Measurements from ENCODE around the gene AGAP1.
"Not testable (repeated sequence)": the region's sequence is repeated elsewhere in the genome, so short reads cannot be mapped to it uniquely, and the experiment has no call there.

AGAP1 gene

DNA sequence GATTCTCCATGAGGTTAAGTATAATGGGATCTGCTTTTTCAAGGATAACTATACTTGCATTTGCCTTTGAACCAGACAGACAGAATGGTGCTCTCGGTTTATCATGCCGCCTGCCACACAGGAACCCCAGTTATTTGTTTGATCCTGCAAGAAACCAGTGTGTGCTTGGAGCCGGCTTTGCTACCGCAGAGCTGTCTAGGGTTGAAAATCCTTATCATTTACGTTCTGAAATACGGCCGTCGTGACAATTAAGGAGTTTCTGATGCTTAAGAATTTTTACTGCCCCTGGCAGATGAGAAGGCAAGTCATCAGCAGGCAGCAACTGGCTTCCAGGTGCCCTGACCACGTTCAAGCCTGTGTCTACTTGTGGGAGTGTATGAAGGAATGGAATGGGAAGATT, 562.3 kb downstream of the AGAP1 start:
- no peak for DNase-seq

DNA sequence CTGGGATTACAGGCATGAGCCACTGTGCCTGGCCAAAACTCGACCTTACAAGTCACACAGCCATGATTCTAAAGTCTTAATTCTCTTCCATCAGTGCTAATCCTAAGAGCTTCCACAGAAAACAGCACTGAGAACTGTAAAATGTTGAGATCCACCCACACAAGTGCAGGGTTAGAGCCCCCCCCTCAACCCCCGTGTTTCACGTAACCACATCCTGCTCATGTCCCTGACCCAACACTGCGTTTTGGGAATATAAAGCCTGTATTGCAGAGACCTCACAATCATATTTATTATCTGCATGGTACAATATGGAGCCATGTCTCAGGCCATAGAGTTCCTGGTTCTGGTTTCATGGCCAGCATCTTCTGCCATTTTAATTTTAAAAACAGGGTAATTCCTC, 563.5 kb downstream of the AGAP1 start:
- DNase-seq = no peak

- DNase-seq = no peak
These were observed 567.7 kb downstream of the AGAP1 start for GRCh38 chr2:236061497-236061896.

DNA sequence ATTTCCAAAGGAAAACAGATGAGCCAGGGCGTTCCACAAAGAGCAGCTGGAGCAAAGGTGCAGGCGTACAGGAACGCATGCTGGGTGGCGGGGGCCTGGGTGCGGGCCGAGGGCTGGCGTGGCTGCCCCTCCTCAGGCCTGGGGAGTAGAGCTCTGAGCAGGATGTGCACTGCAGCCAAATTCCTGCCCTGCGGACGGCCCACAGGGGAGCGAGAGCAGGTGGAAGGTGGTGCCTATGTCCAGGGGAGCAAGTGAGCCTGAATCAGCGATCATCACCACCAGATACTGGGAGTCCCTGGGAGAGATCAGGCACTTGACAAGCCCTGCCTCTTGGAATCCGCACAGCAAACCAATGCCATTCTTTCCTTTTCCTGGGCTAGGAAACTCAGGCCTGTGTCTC, 568.1 kb downstream of the AGAP1 start:
- DNase-seq = no peak

GRCh38 chr2:236062806-236063205, 569.0 kb downstream of the AGAP1 start:
- DNase-seq = not testable (repeated sequence)

DNA sequence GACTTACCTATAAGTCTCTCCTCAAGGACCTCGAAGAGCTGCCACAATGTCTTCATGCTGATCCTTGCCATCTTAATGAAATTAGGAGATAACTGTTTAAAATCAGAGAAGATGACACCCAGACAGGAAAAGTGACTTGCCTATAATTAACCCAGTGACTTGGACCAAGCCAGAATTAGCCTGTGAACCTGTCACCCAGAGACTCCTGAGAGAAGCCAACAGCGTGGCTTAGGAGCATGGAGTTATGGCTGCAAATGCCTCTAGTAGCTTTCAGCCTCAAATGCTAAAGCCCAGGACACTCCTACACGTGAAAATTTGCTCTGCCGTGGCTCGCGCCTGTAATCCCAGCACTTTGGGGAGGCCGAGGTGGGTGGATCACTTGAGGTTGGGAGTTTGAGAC, 570.2 kb downstream of the AGAP1 start:
- no peak for DNase-seq

GRCh38 chr2:236065314-236066160, 571.7 kb downstream of the AGAP1 start:
- no peak for DNase-seq

- DNase-seq = no peak
These were observed 576.4 kb downstream of the AGAP1 start for GRCh38 chr2:236070236-236070635.

DNA sequence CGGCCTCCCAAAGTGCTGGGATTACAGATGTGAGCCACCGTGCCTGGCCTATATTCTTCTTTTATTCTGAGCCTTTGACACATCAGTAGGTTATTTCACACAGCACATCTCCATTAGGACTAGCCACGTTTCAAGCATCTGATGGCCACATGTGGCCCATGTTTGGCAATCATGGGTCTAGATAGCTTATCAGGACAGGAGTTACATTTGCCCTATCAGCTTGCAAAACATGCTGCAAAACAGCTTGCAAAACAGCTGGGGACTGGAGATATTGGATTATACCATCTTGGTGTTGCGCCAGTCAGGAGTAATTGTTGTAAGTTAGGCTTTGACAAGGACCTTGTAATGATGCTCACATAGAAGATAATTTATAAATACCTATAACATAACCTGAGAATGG, 579.4 kb downstream of the AGAP1 start:
- no peak for DNase-seq

GRCh38 chr2:236073867-236074655, 580.2 kb downstream of the AGAP1 start:
- no peak for DNase-seq

DNA sequence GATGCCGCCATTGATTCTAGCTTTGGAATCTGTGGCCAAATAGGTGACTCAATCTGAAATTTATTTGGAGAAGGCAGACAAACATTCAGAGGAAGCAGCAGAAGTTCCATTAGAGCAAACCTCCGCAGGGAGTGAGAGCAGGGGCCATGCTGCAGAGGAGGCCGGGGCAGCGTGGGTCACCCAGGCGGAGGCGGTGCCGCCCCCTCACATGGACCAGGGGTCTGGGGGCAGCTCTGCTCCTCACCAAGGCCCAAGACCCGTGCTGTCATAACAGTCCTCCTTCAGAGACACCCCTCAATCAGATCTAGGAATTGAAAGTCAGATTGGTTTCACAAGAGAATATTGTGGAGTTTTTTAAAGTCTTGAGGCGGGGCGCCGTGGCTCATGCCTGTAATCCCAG, 582.0 kb downstream of the AGAP1 start:
- no peak for DNase-seq

GRCh38 chr2:236078297-236079255, 584.7 kb downstream of the AGAP1 start:
- no peak for DNase-seq

- no peak for DNase-seq
These were observed 586.6 kb downstream of the AGAP1 start for GRCh38 chr2:236080412-236080811.

DNA sequence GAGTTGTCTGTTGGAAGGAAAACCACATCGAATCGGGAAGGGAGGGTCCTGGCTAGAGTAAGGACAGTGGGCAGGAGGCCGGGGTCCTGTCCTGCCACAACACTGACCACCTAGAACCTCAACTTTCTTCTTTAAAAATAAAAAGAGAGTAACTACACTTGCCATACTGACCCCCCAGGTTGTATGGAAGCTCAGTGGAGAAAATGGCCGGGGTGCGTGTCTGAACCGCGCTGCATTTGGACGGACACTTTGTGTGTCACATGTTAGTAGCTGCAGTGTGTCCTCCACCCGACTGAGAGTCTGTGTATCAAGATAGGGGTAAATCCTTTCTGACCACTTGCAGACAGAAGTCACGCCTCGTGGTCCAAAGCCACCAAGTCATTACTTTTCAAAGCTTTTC, 587.3 kb downstream of the AGAP1 start:
- DNase-seq = no peak

DNA sequence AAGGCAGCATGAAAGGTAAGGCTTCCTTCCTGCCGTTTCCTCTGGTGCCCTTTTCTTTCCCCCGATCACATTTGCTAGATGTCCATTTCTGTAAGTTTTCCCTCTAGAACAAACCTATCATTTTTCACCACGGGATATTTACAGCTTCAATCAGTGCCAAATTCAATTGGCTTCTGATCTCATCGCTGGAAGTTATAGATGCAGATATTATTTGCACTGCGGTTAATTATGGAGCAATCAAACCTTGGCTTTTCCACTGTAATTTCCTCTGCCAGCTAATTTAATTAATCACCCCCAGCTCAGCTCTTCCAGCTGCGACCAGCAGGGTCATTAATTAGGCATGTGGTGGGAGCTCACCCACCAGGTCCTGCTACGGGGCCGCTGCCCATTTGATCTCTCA, 588.2 kb downstream of the AGAP1 start:
- no peak for DNase-seq

GRCh38 chr2:236083934-236084333, 590.1 kb downstream of the AGAP1 start:
- DNase-seq = no peak

DNA sequence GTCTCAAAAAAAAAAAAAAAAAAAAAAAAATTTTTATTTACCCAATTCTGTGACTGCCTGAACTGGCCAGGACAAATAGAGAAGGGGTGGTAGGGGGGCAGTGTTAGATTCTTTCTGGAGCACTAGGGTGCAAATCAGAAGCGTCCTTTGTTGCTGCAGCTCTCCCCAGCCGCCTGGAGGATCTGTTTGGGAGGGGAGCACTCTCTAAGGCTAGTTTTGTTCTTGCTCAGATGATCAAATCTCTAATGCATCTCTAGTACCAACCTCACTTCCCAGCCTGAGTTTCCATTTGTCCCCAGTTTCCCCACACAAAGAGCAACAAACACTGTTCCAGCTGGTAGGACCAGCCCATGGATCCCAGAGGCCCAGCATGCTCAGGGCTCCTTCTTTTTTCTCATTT, 591.4 kb downstream of the AGAP1 start:
- no peak for DNase-seq

DNA sequence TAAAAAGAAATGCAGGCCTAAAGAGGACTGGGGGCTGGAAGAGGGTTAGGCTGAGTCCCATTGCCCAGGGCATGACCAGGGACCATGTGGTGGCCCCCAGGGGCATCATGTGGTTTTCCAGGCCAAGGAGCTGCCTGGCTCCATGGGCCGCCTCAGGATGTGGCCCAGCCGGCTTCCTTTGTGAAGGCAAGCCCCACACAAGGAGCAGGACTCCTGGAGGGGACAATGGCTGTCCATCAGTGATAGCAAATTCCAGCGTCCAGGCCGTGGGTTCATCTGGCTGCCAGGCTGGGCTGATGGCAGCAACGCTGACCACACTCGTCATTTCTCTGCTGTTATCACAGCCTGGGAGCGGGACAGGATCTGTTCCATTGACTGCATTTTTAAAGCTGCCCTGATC, 591.8 kb downstream of the AGAP1 start:
- no peak for DNase-seq

DNA sequence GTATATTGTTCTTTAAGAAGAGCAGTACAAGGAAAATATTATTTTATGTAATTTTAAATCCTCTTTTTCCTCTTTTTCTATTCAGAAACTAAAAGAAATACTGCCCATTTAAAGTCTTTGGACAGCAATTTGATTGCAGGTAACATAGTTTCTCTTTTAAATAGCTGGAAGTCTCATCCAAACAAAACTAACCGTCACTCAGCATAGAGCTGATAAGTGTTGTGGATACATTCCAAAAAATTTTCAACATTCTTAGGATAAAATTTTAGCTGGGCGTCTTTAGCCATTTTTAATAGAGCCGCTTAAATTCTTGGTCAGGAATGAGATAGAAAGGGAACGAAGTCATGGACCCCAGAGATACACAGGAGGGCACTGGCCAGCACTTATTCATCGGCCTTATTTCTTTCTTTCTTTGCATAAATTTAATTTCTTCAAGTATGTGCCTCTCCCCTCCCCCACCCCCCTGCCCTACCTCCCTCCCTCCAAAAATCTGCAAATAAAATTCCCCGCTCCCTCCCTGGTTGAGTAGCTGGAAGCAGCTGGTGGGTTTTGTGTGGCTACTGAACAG, 592.6 kb downstream of the AGAP1 start:
- DNase-seq = no peak

GRCh38 chr2:236086971-236087465, 593.2 kb downstream of the AGAP1 start:
- DNase-seq = no peak

DNA sequence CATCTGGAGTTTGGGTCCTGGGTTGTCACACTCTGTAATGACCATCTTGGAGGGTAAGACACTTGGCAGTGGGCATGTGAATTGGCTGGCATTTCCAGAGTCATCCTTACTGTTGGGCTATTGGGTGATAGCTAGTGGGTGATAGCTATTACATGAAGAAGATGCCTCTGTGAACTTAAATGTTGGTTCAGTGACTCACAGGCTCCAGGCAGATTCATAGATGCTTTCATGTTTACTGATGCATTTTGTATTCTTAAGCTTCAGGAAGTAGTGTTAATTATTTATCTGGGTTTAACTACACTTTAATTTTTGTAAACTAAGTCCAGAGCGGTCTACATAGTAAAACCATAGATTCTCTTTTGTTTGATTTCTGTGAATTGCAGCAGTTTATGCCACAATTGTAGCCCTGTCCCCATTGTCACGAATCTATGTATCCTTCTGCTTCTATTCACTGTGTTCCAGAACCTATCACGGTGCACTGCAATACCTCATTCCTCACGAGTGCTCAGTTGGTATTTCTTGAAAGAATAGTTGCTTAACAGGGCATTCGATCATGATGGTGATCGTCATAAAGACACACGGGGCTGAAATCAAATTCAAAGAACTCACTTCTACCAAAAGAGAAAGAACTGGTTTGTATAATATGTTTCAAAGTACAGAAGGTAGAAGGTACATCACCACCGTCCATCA, 594.7 kb downstream of the AGAP1 start:
- DNase-seq = no peak
